ENCODE results near the gene THSD4. TPM values are rescaled to one million over a fixed set of nuclear protein-coding genes. Genes with fewer than 3 reads are reported as not detected.

The THSD4 gene
- total RNA-seq, 1 experiment from 2014 or later = 29.0 TPM

DNA sequence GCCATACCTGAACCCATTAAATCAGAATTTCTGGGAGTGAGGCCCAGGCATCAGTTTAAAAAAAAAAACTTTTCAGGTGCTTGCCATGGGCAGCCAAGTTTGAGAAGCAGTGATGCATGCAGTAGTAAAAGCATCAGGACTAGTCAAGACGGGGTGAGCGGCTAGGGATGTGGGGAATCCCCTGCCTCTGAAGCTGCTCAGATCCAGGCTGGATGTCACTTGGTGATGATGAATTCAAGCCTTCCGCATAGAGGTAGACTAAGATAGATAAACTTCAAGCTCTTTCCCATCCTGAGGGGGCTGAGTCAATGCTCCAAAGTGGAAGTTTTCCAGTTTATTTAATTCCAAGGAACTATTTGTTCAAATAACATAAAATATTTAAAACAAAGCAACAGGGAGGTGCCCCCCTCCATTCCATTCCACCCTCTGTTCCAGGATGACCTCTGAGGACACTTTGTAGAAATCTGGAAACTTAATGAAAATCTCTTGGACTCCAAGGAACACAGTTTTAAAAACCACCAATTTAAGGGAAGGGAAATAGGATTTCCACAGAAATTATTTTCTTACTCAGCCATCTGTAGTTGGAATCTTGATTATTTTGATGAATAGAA, 594.6 kb downstream of the THSD4 start:
- ATAC-seq (no peak), DNase-seq (no peak)
- no peak overlapping the region for H3K4me3 ChIP-seq (ENCODE audit: low read length)
- no peaks in the 10 kb centered on the region for H3K36me3 ChIP-seq (ENCODE audit: low read depth, low read length)
- CTCF ChIA-PET = no interaction called here
- no peaks in the 10 kb centered on the region for H3K9me2 ChIP-seq (replicated peaks; ENCODE audit: low read length)
- H3K27ac ChIP-seq (ENCODE audit: low read length) = no peak overlapping the region
- intact Hi-C loops (cut with micrococcal nuclease) = loop anchor here (10.0 kb wide), 1 partner anchor 135 kb away; no protein-coding TSS in a partner anchor
- no peaks in the 10 kb centered on the region for H4K20me1 ChIP-seq (ENCODE audit: low read length)
- H2AFZ ChIP-seq (ENCODE audit: low read length) = no peak overlapping the region
- no peak overlapping the region for H3K9ac ChIP-seq (ENCODE audit: low read length)
- H3K27me3 ChIP-seq (ENCODE audit: low read length) = no peaks in the 10 kb centered on the region
- H3K4me2 ChIP-seq (ENCODE audit: low read length) = no peak overlapping the region
- no peaks in the 10 kb centered on the region for H3K9me3 ChIP-seq (ENCODE audit: low read length)
- H3K4me1 ChIP-seq (ENCODE audit: insufficient read depth, low read length) = no peaks in the 10 kb centered on the region
- H3F3A ChIP-seq (ENCODE audit: low read length, unreplicated experiment) = no peaks in the 10 kb centered on the region
- no peaks in the 10 kb centered on the region for H3K79me2 ChIP-seq (ENCODE audit: low read length)
- POLR2A ChIA-PET (ENCODE audit: unreplicated experiment) = interaction anchor here (0.6 to 0.8 kb wide), 2 partner anchors 10 to 33 kb away, joined by 6 to 8 read pairs; no protein-coding TSS in a partner anchor
- TF ChIP-seq EZH2phosphoT487 (IDR thresholded peaks at IDR 0.05; ENCODE audit: borderline replicate concordance, low read length) (no peak), EZH2 (IDR thresholded peaks at IDR 0.05; ENCODE audit: low read length, unreplicated experiment) (no peak)
- TF ChIP-seq, protein P1, sequence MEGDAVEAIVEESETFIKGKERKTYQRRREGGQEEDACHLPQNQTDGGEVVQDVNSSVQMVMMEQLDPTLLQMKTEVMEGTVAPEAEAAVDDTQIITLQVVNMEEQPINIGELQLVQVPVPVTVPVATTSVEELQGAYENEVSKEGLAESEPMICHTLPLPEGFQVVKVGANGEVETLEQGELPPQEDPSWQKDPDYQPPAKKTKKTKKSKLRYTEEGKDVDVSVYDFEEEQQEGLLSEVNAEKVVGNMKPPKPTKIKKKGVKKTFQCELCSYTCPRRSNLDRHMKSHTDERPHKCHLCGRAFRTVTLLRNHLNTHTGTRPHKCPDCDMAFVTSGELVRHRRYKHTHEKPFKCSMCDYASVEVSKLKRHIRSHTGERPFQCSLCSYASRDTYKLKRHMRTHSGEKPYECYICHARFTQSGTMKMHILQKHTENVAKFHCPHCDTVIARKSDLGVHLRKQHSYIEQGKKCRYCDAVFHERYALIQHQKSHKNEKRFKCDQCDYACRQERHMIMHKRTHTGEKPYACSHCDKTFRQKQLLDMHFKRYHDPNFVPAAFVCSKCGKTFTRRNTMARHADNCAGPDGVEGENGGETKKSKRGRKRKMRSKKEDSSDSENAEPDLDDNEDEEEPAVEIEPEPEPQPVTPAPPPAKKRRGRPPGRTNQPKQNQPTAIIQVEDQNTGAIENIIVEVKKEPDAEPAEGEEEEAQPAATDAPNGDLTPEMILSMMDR (conservative IDR thresholded peaks at IDR 0.05; ENCODE audit: low read depth, low read length) = no peak
- no TSS peak for BruUV-seq (replicated peaks)

DNA sequence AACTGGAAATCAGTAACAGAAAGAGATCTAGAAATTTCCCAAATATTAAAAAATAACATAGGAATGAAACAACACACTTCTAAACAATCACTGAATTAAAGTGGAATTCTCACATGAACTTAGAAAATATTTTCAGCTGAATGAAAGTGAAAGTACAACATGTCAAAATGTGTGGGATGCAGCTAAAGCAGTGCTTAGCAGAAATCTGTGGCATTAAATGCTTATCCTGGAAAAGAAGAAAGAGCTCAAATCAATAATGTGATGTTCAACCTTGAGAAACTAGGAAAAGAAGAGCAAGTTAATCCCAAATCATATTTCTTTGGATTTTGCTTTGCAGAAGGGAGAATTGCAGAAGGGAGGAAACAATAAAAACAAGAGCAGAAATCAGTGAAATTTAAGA, 596.9 kb downstream of the THSD4 start:
- DNase-seq = no peak
- no peaks in the 10 kb centered on the region for H4K20me1 ChIP-seq (ENCODE audit: low read length)
- H3K36me3 ChIP-seq (ENCODE audit: low read depth, low read length) = no peaks in the 10 kb centered on the region
- peaks cover 8% of the 10 kb centered on the region for H3K4me1 ChIP-seq (ENCODE audit: insufficient read depth, low read length)
- TF ChIP-seq EZH2 (IDR thresholded peaks at IDR 0.05; ENCODE audit: low read length, unreplicated experiment) (no peak), EZH2phosphoT487 (IDR thresholded peaks at IDR 0.05; ENCODE audit: borderline replicate concordance, low read length) (no peak)
- TF ChIP-seq, protein P1 (conservative IDR thresholded peaks at IDR 0.05; ENCODE audit: low read depth, low read length) = no peak
- no peaks in the 10 kb centered on the region for H3K9me2 ChIP-seq (replicated peaks; ENCODE audit: low read length)
- BruUV-seq (replicated peaks) = no TSS peak
- no peak for ATAC-seq
- no peaks in the 10 kb centered on the region for H3K9me3 ChIP-seq (ENCODE audit: low read length)
- H3K79me2 ChIP-seq (ENCODE audit: low read length) = no peaks in the 10 kb centered on the region
- no peak overlapping the region for H3K9ac ChIP-seq (ENCODE audit: low read length)
- H3K27me3 ChIP-seq (ENCODE audit: low read length) = no peaks in the 10 kb centered on the region
- H3K4me2 ChIP-seq (ENCODE audit: low read length) = no peak overlapping the region
- no peaks in the 10 kb centered on the region for H3F3A ChIP-seq (ENCODE audit: low read length, unreplicated experiment)
- no peak overlapping the region for H3K4me3 ChIP-seq (ENCODE audit: low read length)
- H3K27ac ChIP-seq (ENCODE audit: low read length) = no peak overlapping the region
- intact Hi-C loops (cut with micrococcal nuclease) = loop anchor here (10.0 kb wide), 1 partner anchor 137 kb away; no protein-coding TSS in a partner anchor
- CTCF ChIA-PET = no interaction called here
- POLR2A ChIA-PET (ENCODE audit: unreplicated experiment) = no interaction called here
- H2AFZ ChIP-seq (ENCODE audit: low read length) = no peak overlapping the region

DNA sequence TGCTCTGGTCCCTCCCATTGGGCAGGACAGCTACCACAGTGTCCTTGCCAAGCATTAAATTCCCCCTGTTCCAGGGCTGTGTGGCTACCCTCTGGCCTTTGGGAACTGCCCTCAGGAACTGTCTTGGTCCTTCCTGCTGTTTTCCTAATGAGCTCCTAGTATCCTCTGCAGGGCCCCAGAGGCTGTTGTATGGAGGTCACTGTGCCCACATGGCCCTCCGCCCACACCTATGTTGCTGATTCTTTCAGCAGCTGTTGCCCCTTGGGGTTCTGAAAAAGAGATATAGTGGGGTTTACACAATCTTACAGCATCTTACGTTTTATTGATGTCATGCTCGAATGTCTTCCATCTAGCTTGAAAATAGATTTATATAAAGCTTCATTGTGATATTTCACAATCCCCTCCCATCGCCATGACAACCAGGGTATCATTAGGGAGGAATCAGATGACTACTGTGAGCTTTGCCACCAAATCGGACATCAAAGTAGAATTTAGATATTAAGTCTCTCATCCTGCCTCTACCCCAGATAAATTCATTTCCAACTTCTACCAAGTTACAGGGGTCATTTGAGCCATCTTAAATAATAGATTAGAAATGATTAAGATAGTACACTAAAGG, 598.0 kb downstream of the THSD4 start:
- H3K9ac ChIP-seq (ENCODE audit: low read length) = no peak overlapping the region
- intact Hi-C loops (cut with micrococcal nuclease) = loop anchor here (10.0 kb wide), 1 partner anchor 138 kb away; no protein-coding TSS in a partner anchor
- no peaks in the 10 kb centered on the region for H3F3A ChIP-seq (ENCODE audit: low read length, unreplicated experiment)
- H3K4me3 ChIP-seq (ENCODE audit: low read length) = no peak overlapping the region
- ATAC-seq = no peak
- no peak overlapping the region for H3K27ac ChIP-seq (ENCODE audit: low read length)
- CTCF ChIA-PET = no interaction called here
- H2AFZ ChIP-seq (ENCODE audit: low read length) = no peak overlapping the region
- no peaks in the 10 kb centered on the region for H3K9me2 ChIP-seq (replicated peaks; ENCODE audit: low read length)
- no peak overlapping the region for H3K4me2 ChIP-seq (ENCODE audit: low read length)
- H3K79me2 ChIP-seq (ENCODE audit: low read length) = no peaks in the 10 kb centered on the region
- H3K4me1 ChIP-seq (ENCODE audit: insufficient read depth, low read length) = peaks cover 10% of the 10 kb centered on the region
- POLR2A ChIA-PET (ENCODE audit: unreplicated experiment) = no interaction called here
- H4K20me1 ChIP-seq (ENCODE audit: low read length) = no peaks in the 10 kb centered on the region
- no peak for TF ChIP-seq EZH2 (IDR thresholded peaks at IDR 0.05; ENCODE audit: low read length, unreplicated experiment)
- TF ChIP-seq EZH2phosphoT487 (IDR thresholded peaks at IDR 0.05; ENCODE audit: borderline replicate concordance, low read length) = no peak
- TF ChIP-seq, protein P1 (conservative IDR thresholded peaks at IDR 0.05; ENCODE audit: low read depth, low read length) = no peak
- no peaks in the 10 kb centered on the region for H3K27me3 ChIP-seq (ENCODE audit: low read length)
- no peaks in the 10 kb centered on the region for H3K36me3 ChIP-seq (ENCODE audit: low read depth, low read length)
- H3K9me3 ChIP-seq (ENCODE audit: low read length) = no peaks in the 10 kb centered on the region
- DNase-seq = no peak
- BruUV-seq (replicated peaks) = no TSS peak
